AG10803 (cell line): ENCODE data around the gene DSCAML1.

ENCODE experiments used
- DNase-seq: peaks from one replicate; pipeline ENCODE4 v3.0.0; 2010; ENCODE audit warnings: low read depth
- H3K4me3 ChIP-seq: 2 replicates; pipeline ENCODE4 v1.5.1; 2011; ENCODE audit warnings: mild to moderate bottlenecking, low read length, control low read depth
- TF ChIP-seq, protein P1 (sequence below): conservative IDR thresholded peaks from 2 replicates; pipeline ENCODE4 v1.5.1; 2011; ENCODE audit warnings: mild to moderate bottlenecking, low read length, control low read depth, inconsistent platforms

The DSCAML1 gene

DNA sequence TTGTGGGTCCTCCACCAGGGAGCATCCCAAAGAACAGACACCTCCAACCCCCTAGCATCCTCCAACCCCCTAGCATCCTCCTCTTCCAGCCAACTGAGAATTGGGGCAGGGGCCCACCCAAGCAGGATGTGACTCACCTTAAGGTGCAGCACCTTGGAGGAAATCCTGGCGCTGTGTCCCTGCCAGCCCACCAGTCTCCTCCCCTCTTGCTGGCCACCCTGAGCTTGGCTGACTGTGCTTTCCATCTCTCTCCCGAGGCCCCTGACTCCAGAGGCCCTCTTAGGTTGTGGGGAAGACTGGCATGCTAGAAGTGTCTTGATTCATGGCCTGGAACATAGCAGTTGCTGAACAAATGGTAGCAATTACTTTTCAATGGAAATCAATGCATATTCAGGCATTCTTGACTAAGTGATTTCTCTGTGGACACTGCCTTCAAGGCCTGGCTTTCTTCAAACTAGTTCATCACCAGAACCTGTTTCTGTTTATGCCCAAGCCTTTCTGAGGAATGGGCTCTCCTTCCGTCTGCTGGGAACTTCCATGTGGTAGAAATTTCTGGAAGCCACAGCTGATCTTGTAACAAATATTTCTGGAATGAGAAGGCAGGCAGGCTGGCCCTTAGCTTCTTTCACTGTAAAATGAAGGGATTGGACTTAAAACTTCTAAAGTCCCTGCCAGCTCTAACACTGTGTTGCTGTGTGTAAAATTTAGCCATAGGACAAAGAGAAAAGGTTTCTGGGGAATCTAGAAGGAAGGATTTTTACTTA is 408.8 kb downstream of the DSCAML1 start:
- peak; percentile 94 for DNase-seq

DNA sequence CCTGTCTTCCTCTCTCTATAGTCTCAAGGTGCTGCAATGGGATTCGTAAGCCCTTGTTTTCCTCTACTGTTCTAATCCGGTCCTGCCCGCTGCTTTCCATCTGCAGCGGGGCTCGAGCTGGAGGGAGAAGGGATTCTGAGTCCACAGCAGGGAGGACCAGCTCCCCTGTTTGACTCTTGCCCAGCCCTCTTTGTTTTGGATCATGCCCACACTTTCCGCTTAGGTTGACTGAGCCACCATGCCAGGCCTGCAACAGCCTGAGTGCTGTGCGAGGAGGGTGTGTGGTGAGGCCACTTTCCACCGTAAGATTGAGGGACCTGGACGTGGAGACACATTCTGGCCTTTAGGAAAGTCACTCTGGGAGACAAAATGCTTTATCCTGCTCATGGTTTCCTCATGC is 411.1 kb downstream of the DSCAML1 start:
- no peak for DNase-seq
- H3K4me3 ChIP-seq = no peak overlapping the region
- TF ChIP-seq, protein P1, sequence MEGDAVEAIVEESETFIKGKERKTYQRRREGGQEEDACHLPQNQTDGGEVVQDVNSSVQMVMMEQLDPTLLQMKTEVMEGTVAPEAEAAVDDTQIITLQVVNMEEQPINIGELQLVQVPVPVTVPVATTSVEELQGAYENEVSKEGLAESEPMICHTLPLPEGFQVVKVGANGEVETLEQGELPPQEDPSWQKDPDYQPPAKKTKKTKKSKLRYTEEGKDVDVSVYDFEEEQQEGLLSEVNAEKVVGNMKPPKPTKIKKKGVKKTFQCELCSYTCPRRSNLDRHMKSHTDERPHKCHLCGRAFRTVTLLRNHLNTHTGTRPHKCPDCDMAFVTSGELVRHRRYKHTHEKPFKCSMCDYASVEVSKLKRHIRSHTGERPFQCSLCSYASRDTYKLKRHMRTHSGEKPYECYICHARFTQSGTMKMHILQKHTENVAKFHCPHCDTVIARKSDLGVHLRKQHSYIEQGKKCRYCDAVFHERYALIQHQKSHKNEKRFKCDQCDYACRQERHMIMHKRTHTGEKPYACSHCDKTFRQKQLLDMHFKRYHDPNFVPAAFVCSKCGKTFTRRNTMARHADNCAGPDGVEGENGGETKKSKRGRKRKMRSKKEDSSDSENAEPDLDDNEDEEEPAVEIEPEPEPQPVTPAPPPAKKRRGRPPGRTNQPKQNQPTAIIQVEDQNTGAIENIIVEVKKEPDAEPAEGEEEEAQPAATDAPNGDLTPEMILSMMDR = no peak

More for the DNA sequence above, 408.8 kb downstream of the DSCAML1 start:
- TF ChIP-seq, protein P1 = no peak
- H3K4me3 ChIP-seq = no peak overlapping the region

DNA sequence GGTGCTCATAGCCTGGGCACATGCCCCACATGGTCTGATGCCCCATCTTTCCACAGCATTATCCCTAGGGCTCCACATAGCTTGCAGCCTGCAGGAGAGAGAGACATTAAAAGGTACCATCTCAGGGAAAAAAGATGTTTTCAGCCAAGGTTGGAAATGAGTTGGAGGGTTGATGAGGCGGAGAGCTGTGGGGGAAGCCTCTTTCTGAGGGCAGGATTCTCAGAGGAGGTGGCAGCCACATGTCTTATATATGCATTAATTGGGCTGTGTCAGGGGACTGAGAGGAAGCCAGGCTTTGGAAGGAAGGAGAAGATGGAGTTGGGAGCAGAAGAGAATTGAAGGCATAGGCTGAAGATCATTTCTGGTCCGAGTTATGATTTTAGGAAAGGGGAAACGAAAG is 411.5 kb downstream of the DSCAML1 start:
- no peak for DNase-seq
- no peak overlapping the region for H3K4me3 ChIP-seq
- TF ChIP-seq, protein P1 = no peak

DNA sequence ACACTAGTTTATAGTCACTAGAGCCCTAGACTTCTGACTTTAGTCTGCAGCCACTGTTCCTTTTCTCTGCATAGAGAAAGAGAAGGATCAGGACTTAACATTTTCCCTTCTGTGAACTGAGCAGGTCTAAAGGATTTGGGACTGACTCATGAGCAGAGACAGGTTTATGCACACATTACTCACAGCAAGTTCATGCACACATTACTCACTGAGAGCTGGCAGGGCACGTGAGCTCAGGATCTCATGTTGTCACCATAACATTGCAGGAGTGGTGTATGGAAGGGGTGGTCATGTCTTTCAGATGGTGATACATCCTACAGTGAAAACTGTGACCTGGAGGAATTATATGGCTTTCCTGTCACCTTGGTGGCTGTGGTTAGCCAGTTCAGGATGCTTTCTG is 413.0 kb downstream of the DSCAML1 start:
- TF ChIP-seq, protein P1 = no peak
- peak; percentile 86 for DNase-seq
- no peak overlapping the region for H3K4me3 ChIP-seq

DNA sequence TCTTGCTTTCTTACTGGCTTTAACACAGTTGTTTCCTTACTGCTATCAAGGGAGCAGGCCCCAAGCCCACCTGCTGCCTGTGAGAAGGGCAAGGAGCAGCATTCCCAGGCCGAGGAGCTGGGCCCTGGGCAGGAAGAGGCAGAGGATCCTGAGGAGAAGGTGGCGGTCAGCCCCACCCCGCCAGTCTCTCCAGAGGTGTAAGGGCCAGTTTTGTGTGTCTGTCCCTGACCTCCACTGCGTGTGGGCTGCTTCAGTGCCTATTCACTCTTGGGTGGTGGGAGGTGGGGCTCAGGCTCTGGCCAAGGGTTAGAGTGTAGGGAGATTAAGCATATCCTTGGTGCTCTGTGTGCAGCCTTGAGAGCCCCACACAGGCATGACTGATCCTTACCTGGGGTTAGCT is 414.3 kb downstream of the DSCAML1 start:
- TF ChIP-seq, protein P1 = no peak
- DNase-seq = no peak
- H3K4me3 ChIP-seq = no peak overlapping the region

DNA sequence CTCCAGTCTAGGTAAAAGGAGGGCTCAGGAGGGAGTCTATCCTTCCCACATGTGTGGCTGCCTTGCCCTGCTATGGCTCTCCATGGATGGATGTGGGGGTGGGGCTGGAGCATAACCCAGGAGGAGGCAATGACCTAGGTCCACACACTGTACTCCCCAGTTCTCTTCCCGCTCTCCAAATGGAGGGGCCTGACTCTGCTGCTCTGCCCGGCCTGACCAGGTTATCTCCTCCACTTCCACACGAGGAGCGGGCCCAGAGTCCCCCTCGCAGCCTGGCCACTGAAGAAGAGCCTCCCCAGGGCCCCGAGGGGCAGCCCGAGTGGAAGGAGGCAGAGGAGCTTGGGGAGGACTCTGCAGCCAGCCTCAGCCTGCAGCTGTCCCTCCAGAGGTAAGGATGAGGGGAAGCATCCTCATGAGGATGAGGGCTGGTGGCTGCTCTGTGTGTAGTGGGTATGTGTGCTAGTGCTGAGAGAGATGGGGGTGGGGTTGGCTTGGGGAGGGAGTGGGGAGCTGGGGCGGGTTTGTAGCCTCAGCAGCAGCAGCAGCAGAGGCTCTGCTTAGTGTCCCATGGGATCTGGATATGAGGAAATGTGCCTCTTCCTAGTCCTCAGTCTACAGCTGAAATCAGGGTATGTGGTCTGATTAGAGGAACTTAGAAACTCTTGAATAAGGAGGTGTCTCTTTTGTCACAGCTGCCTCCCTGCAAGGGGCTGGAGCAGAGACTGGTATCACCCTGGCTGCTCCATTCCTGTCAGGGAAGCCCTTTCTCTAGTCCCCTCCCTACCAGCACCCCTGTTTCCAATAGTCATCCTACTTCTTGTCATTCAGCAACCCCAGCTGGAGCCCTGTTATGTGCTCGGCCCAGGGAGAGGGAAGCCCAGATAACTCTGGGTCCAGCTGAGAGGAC is 415.3 kb downstream of the DSCAML1 start:
- DNase-seq = no peak
- TF ChIP-seq, protein P1 = no peak
- no peak overlapping the region for H3K4me3 ChIP-seq

DNA sequence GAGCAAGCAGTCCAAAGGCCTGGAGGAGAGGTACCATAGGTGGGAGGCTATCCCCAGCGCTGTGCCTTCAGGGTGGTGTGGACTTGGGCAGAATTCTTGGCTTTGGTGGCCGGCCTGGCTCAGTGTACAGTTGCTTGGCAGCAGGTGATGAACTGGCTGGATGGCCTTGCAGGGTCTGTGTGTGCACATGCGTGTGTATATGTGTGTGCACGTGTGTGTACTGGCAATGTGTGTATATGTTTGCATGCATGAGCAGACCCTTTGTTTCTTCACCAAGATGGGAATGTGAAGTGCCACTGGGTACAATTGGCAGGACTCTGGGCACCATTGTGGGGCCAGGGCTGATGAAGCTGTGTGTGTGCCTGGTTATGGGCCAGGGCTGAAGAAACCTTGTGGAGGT is 416.3 kb downstream of the DSCAML1 start:
- TF ChIP-seq, protein P1 = no peak
- no peak overlapping the region for H3K4me3 ChIP-seq
- DNase-seq = no peak
